ENCODE data around the gene ANO3.

Gene ANO3

DNA sequence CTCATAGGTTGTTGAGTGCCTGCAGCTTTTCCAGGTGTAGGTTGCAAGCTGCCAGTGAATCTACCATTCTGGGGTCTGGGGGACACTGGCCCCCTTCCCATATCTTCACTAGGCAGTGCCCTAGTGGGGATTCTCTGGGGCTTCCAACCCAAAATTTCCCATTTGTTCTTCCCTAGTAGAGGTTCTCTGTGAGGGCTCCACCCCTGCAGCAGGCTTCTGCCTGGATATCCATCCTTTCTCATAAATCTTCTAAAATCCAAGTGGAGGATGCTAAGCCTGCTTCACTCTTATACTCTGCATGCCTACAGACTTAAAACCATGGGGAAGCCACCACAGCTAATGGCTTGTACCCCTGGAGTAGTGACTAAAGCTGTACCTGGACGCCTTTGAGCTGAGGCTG lies 33.4 kb downstream of the ANO3 start:
- DNase-seq = no peak

DNA sequence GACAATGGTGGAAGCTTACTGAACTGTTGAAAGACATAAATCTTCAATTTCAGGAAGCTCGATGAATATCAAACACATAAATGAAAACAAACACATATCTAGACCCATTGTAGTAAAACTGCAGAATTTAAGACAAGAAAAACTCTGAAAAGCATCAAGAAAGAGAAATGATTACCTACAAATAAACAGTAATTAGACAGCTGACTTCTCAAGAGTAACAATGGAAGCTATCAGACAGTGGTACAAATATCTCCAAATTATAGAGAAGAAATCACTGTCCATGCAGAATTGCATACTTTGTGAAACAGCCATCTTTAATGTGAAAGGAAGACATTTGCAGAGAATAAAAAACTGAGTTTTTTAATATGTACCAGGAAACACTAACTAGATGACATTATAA lies 45.7 kb downstream of the ANO3 start:
- DNase-seq = no peak

DNA sequence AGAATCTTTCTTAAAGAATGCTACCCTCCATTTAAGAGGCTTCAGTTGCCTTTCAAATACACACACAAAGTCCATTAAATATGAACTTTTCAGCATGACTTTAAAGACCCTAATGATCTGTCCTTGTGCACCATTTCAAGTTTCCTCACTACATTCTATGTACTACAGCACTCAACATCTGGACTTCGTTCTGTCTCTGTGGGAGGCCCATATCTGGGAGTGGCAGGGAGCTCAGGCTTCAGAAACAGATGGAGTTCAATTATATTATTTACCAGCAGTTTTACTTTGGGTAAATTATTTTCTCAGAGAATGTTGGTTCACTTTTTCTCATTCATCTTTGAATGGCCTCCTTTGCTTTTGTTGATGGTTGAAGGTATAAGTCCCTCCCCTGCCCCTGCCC lies 67.4 kb downstream of the ANO3 start:
- no peak for DNase-seq

DNA sequence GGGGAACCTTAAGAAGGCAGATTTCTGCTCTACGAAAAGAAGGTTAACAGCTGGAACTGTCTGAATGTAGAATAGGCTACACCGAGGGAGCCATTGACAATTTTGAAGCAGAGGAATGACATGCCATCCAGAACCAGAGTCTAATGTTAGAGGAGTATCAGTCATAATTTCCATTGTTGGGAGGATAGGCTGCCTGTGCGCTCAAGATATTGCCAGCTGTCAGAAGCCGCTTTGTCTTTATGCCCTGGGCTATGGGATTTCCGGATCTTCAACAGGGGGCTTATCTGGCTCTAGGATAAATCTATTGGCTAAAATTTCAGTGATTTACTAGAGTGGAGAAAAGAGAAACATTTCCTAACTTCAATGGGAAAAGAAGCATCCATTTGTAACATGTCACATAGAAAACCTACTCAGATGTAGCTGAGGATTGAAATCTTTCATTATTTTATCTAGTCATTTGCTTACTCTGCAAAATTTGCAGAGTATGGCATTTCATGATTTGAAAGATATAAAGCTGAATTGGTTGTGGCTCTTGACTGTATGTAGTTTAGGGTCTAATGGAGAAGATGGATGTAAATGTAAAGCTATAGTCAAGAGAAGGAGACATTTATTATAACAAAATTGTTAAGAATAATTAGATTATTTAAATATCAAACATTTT lies 78.9 kb downstream of the ANO3 start:
- no peak for DNase-seq

DNA sequence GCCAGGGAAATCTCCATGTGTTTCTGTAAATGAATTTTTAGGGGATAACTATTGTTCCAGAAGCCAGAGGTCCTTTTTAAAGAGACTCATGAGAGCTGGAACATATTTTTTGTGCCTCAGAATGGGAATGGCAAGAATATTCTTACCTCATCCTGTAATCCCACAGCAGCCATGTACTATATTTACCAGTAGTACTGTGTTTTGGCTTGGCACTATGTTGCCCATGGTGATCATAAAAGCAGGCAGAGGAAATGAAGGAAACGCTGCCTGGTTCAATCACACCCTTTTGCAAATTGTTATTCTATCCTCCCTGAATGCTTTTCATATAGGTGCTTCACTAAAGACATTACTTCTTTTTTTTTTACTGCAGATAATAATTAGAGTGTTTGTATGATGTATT lies 81.0 kb downstream of the ANO3 start:
- no peak for DNase-seq

DNA sequence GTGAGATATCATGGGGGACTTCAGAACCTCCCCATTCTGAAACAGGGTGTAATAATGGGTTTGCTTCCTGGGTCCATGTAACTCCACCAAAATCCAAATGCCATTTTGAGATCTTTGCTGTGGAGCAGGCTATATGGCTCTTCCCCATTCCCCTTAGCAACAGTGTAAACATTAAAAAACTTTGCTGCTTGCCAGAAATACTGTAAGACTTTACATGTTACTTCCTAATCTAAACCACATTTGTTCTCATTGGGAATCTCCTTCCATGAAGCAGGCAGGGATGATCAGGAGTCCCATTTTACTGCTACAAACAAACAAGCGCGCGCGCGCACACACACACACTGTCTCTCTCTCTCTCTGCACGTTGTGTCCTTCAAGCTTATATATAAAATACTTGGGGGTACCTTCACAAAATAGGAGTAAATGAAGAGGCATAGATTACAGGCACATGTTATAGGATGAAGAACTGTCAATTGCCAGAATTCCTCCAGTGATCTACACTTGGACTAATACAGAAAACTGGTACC lies 86.5 kb downstream of the ANO3 start:
- no peak for DNase-seq

DNA sequence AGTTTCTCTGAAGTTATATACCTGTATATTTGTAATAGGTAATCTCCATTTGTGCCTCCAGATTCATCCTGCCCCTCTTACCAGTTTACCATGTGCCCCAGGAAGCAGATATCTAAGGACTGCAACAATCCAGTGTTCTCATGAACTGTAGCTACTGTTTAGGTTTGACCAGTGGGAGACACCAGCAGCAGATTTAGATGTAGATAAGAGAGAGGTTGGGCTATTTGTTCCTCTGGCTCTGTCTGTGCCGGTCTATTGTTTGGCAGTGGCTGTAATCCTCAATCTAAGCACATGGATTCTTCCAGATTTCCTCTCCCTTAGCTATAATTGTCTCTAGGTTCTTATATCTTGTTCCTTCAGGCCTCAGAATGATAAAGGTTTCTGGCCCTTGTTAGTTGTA lies 88.4 kb downstream of the ANO3 start:
- no peak for DNase-seq

DNA sequence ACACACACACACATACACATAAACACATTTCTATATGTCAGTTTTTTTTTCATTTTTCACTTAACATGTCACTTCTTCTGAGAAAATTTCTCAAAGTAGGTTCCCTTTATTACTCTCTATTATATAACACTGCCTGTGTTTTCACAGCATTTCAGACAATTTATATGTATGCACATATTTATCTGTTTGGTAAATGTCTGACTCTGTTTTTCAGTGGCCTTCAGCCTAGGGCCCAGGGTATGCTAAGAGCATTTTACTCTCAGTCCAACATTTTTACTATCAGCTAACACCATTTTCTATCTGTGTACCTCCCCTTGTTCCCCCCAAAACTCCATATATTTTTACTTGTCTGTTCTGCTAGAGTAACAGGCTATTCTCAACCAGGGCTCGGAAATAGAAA lies 92.3 kb downstream of the ANO3 start:
- no peak for DNase-seq

DNA sequence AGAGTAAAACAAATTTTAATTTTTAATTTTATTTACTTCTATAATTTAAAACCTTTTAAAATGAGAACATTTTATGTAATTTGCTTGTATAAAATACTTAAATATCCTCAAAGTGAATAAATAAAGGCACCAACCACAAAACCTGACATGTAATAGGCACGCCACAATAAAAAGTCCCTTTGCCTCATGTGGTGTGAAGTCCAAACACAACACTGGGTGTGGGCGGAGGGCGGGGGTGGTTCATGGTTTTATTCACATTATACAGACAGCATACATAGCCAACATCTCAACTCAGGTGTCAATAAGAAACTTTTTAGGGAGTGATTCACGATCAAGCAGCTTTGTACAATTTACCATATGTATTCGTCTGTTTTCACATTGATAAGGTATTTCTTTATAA lies 107.9 kb downstream of the ANO3 start:
- no peak for DNase-seq

DNA sequence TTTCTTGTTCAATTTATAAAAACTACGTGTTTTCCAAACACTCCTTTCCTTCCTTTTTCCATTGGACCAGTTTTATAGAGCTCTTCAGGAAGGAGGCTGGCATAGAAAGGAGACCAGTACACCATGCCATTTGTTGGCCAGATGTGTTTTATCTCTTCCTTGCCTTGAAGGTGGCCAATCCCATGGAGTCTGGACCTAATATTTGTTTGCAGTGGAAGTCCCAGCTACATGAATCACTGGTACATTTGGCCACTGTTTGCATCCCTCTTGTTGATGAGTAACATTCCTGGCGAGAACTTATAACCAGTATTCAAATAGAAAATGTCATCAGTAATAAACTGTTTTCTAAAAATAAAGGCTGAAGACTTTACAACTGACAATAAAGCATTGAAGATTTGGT lies 110.2 kb downstream of the ANO3 start:
- no peak for DNase-seq

DNA sequence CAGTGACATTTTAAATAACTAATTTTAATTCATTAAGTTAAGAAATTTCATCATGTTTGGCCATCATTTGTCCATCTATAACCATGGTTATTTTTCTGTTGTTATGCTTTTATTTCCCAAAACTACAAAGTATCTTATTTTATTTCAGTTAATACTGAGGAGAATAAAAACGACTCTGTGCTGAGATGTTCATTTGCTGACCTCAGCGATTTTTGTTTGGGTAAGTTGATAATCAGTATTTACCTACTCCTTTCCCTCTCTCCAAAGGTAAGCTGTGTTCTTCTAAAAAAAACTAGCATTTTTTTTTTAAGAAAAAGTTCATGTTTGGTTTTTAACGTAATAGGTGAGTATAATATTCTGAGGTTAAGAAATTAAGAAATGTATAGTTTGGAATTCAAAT lies 111.7 kb downstream of the ANO3 start:
- DNase-seq = no peak

DNA sequence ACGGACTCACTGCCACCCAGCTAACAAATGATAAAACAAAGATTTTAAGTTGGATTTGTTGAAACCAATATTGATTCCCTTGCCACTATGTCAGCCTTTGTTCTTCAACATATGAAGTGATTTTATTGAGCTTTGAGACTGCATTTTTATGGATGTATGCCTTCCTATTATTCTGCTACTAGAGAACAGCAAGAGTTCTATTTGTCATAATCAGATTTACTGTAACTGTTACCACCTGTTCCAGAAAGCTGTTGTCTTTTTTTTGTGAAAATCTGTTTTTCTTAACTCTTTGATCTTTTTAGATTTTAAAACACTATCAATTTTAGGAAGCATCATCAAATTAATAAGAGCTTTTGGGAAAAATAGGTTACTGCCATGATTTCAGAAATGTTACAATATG lies 125.7 kb downstream of the ANO3 start:
- DNase-seq = no peak

DNA sequence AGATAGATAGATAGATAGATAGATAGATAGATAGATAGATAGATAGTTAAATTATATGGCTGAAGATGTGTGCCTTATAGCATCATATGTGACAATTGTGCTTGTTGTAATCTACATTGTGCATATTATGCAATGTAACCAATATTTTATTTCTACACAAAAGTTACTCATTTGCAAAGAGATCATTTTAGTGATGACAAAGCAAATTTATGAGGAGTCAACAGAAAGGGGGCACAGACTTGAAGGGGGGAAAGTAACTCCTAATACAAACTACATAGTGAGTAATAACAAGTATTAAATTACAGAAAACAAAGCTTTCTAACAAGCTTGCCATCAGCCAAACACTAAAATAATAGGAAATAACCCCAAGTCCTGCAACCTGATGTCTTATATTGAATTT lies 133.3 kb downstream of the ANO3 start:
- DNase-seq = no peak

DNA sequence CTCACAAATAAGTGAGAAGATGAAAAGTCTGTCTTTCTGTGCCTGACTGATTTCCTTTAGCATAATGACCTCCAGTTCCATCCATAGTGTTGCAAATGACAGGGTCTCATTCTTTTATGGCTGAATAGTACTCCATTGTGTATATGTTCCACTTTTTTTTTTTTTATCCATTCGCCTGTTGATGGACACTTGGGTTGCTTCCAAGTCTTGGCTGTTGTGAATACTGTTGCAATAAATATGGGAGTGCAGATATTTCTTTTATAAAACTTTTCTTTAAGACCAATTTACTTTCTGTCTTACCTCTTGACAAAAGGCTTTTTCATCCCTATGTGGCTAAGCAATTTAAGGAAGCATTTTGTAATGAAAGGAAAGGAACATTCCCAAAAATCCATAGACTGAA lies 135.6 kb downstream of the ANO3 start:
- DNase-seq = no peak

DNA sequence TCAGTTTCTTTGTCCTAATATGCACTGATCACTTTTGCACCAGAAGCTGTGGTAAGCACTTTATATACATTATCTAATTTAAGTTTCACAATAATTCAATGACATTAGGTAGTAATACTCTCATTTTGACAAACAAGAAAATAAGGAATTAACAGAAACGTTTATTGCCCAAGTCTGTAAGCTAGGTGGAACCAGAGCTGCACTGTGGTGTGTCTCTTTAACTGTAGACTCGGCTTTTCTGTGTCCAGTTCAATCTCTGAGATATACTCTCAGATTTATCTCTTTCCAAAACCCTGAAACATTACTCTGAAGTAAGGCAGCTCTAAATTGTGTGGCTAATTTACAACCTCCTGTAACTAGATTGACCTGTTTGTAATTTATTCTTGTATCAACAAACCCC lies 139.1 kb downstream of the ANO3 start:
- DNase-seq = no peak

DNA sequence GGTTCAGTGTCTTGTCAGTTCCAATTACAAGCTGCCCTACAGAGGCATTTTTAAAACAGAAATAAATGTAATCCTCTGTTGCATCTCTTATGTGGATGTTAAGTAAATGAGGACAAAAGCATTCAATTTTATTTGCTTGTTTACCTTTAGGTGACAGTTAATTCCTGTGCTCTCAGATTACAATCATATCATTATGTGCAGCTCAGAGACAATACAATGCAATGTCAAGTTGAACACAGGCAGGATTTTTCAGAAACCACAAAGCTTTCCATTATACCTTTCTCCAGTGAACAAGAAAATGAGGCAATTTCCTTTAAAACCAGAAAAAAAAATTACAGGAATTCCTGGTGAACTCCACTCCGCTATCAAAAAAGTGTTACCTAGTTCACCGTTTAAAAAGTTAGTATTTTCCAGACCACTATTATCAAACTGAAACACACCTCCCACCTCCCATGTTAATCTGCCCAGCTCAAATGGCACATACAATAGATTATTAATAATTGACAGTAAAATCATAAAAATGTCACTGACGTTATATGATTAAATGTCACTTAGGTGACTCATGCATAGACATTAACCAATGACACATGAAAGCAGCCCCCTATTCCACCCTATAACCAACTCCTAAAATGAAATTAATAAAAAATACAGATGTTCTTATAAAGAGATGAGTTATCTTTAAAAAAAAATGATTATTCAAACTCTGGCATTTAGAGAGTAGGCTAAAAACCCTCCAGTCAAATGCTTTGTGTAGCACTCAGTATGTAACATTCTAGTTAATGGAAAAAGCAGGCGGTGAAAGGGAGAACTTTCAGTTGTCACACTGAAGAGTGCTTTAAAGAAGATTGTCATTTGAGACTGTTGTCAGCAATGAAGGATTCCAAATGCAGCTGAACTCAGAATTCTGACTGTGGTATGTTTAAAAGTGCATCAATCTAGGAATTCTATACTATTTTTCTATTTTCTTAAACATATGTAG lies 141.6 kb downstream of the ANO3 start:
- no peak for DNase-seq

DNA sequence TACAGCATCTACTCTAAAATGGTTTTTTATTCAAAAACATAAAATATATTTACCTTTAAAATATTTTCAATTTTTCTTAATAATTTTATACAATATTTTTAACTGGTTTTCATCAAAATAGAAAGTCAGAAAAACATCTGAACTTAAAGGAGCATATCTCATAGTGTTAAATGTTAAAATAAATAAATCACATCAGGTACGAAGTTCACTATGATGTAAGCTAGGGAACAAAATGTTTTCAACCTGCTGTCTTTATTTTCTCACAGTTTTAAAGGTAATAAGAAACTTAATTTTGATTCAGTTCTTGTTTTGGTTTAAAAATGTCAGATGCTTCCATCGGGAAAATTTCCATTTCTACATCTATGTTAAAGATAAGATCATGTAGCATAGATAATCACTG lies 142.5 kb downstream of the ANO3 start:
- DNase-seq = no peak

DNA sequence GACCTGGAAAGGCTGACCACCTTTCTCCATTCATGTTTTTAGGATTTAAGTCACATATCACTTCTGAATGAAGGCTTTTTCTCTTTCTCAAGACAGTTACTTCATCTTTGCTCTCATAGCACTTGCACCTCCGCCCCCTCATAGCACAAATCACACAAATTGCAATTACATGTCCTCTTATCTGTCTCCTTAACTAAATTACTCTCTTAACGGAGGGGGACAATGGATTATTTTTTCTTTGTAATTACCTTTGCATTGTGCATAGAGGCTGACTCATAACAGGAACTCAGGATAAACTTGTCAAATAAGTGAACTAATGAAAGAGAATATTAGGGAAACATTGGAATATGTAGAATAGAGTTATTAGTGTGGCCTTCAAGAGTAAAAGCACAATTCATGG lies 145.5 kb downstream of the ANO3 start:
- DNase-seq = no peak

DNA sequence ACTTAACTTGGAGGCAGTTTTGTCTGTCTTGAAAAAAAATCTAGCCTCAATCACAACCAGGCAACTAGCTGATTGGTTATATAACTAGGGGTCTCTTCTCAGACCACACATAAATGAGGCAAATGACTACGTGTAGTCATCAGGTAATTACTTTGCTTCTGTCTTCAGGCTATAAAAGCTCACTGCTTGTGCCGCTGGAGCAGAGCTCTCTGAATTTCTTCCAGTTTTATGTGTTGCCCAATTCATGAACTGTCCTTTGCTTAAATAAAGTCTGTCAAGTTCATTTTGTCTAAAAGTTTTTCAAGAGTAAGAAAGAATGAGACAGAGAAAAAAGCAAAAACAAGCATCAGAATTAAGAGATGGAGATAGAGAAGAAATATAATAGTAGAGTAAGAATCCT lies 146.8 kb downstream of the ANO3 start:
- no peak for DNase-seq

DNA sequence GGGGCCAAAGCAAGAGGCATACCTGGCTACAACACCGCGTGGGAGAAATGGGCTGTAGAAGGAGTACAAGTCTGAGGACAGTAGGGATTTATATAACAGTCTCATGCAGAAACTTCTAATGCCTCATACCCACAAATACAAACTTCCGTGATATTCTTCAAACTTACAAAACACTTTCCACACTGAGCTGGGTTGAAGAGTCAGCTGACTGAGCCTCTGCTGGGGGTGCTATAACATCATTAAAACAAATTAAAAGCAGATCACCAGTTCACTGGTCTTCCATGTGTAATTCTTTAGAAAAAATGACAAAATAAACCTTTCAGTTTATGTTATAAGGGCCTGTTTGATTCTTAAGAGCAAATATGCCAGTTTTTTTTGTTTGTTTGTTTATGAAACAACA lies 148.1 kb downstream of the ANO3 start:
- DNase-seq = no peak

DNA sequence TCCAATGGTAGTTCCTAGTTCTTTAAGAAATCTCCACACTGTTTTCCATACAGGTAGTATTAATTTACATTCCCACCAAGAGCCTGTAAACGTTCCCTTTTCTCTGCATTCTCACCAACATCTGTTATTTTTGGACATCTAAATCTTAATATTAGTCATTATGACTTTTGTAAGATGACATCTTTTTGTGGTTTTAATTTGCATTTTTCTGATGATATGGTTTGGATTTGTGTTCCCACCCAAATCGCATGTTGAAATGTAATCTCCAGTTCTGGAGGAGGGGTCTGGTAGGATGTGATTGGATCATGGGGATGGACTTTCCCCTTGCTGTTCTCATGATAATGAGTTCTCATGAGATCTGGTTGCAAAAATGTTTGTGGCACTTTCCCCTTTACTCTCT lies 151.2 kb downstream of the ANO3 start:
- no peak for DNase-seq

DNA sequence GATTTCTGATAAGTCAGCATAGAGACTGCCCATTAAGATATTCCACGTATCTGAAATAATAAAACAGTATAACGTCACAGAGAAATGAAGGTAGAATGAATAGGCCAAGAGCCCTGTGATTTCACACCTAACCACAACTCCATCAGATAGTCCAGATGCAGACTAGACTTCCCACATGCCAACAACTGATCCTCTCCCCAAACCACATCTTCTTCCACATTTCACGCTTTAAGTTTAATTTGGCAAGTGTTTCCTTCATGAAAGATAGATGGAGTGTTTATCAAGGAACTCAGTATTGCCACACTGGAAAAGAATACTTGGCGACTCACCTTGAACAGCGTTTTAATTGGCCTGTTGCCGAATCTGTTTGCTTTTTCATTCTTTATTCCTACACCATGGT lies 158.6 kb downstream of the ANO3 start:
- DNase-seq = no peak

DNA sequence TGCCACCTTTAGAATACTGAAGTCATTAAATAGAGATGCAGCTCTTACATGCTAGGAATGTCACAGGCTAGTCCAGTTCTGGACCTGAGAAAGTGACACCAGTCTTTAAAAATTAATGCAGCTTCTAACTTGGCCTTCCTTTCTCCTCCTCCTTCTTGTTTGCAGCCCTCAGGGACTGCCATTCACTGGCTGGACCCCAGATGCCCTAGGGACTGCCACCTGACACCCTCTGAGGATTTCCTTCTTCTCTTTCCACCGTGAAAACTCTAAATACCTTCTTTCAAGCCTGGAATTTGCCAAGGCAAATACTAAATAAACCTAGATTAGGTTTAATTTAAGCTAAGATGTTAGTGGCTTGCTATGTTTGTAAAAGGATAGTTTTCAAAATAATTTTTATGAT lies 161.7 kb downstream of the ANO3 start:
- DNase-seq = no peak

DNA sequence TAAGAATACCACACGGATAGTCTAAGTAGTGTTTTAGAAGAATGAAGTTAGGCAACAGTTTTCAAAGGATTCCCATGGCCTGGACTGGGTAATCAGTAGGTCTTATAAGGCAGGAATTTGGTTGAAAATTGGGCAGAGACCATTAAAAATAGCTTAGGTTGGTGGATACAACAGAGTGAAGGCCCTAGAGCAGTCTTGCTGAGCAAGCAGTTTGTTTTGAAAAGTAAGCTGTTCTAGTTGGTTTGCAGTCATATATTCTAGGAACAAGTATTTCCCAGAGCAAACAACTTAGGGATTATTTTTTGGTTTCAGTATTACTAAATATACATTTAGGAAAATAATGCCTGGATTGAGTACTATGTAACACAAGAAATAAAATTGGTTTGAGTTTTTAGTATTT lies 175.3 kb downstream of the ANO3 start:
- no peak for DNase-seq

Measured in activated CD4-positive, alpha-beta T cell treated with anti-CD3 and anti-CD28 coated beads for 1 hour (primary cell).